ENCODE measurements around the gene PIP4K2B. TPM values are rescaled to one million over a fixed set of nuclear protein-coding genes. Genes with fewer than 3 reads are reported as not detected.

Gene PIP4K2B
- polyA plus RNA-seq, 3 donors, result 73.9 to 87.2 (median 80.9) TPM

DNA sequence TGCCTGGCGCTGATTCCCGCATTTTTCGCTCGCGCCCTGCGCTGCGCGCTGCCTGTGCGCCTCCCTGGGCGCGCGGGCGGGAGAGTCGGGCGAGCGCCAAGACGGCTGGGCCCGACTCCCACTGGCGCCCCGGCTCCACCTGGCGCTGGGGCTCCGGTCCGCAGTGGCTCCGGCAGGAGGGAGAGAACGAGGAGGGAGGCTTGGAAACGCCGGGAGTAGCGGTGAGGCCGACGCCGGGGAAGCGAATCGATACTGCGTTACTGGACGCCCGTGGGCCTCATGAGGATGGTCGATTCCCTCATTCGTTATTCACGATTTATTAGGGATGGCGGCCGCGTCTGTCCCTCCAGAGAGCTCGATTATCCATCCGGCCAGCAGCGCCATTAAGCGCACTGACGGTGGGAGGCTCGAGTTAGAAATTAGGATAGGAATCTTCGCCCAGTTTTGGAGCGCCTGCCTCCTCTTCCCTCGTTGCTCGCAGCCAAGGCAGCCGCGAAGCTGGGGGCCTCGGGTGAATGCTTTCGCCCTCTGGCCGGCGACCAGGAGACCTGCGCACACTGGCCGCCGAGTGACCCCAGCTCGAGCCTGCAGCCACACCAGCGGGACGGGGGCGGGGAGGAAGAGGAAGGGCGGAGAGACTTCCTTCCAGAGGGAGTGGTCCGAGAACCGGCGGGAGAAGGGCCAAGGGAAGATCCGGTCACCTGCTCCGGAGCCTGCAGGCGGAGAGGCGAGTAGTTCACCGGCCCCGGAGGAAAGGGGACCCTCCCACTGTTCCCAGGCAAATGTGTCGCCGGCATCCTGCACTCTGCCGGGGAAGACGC lies 49.9 kb downstream of the PIP4K2B start:
- peak in 4 of 11 donors; percentile 76 to 82 (median 78) for DNase-seq (ENCODE audit: extremely low read depth in 1 of 11, low read depth in 9 of 11, low spot score in 4 of 11)

- no peak for DNase-seq (ENCODE audit: extremely low read depth in 1 of 11, low read depth in 9 of 11, low spot score in 4 of 11)
These were observed 50.5 kb downstream of the PIP4K2B start for GRCh38 chr17:38748892-38749222.

- DNase-seq (ENCODE audit: extremely low read depth in 1 of 11, low read depth in 9 of 11, low spot score in 4 of 11), result peak in 10 of 11 donors; percentile 87 to 97 (median 94)
These were observed 51.0 kb downstream of the PIP4K2B start, which contains the start of gene PCGF2 for GRCh38 chr17:38748149-38748891. PCGF2 (minus strand) TSS chr17:38748336; CDS start chr17:38740402, 7,934 bp downstream.

DNA sequence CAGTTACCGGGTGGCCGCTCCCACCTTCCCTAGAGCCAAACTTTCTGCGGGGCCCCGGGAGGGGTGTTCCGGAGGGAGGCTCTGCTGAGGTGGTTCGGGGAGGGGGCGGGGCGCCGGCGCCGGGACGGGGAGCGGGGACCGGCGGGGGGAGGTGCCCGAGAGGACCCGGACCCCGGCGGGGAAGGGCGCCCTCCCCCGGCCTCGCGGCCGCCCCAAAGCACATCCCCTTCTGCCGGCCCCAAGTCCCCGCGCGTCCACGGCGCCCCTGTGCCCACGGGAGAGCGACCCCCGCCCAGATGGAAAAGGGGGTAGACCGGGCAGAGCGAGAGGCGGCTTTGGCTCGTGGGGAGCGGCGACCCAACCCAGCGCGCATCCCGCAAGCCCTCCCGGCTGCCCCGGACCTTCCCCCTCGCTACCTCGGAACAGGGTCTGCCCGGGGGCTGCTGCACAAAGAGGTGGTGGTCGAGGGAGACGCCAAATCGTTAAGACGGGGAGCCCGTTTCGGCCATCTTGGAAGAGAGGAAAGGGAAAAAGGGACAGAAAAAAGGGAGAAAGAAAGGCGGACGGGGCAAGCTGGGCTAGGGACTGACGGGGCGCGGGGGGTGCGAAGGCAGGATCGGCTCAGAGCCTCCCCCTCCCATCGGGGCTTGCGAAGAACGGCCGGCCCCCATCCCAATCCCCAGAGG lies 51.8 kb downstream of the PIP4K2B start:
- DNase-seq (ENCODE audit: extremely low read depth in 1 of 11, low read depth in 9 of 11, low spot score in 4 of 11), result peak in 1 of 11 donors; percentile 51

GRCh38 chr17:38746849-38747462 lies 52.4 kb downstream of the PIP4K2B start:
- DNase-seq (ENCODE audit: extremely low read depth in 1 of 11, low read depth in 9 of 11, low spot score in 4 of 11), result no peak

- DNase-seq (ENCODE audit: extremely low read depth in 1 of 11, low read depth in 9 of 11, low spot score in 4 of 11), result peak in 1 of 11 donors; percentile 53
These were observed 53.1 kb downstream of the PIP4K2B start for GRCh38 chr17:38746004-38746848.

- no peak for DNase-seq (ENCODE audit: extremely low read depth in 1 of 11, low read depth in 9 of 11, low spot score in 4 of 11)
These were observed 53.8 kb downstream of the PIP4K2B start for GRCh38 chr17:38745545-38745944.

DNA sequence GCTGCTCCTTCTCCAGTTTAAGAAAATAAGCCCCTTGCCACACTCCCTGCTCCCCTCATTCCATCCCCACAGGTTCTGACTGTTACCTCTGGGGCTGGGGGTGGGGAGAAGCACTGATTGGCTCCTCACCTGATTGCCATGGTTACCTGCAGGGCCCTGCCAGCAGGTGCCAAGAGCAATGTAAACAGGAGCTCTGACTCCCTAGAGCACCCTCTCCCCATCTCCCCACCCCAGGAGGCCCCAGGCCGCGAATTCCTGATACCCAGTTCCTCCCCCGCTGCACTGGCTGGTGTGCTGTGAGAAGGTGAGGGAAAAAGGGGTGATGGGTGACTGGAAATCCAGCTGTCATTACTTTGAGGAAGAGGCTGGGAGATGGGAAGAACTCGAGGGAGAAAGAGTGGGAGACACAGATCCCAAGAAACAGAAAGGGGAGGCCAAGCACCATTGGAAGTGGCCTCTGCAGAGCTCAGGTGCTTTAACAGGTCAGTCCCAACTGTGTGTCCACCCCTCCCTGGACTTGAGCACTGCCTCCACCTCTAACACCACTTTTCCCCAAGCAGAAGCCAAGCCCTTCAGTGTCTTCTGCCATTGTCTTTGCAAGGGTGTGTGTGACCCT lies 55.7 kb downstream of the PIP4K2B start:
- DNase-seq (ENCODE audit: extremely low read depth in 1 of 11, low read depth in 9 of 11, low spot score in 4 of 11), result no peak

GRCh38 chr17:38742411-38743308 lies 56.7 kb downstream of the PIP4K2B start:
- DNase-seq (ENCODE audit: extremely low read depth in 1 of 11, low read depth in 9 of 11, low spot score in 4 of 11), result peak in 2 of 11 donors; percentile 73 to 88

DNA sequence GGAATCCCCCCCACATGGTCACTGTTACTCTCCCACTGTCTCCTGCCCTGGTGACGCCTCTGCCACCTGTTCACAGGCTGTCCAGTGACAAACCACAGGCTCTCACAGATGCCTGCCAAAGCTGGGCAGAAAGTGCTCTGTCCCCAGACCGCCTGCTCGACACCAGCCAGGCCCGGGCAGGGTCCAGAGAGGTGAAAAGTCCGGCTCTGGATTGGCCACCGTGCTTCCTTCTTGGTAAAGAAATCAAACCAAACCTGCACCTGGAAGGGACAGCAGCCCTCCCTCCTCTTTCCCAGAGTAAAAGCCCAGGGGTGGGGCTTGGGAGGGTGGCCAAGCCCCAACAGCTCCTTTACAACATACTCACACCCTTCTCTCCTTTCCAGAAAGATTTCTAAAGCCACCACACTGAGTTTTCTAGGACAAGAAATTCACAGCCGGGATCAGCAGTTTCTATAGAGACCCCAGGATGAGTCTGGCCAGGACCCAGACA lies 57.4 kb downstream of the PIP4K2B start:
- DNase-seq (ENCODE audit: extremely low read depth in 1 of 11, low read depth in 9 of 11, low spot score in 4 of 11), result no peak

GRCh38 chr17:38741461-38741860 lies 57.9 kb downstream of the PIP4K2B start:
- DNase-seq (ENCODE audit: extremely low read depth in 1 of 11, low read depth in 9 of 11, low spot score in 4 of 11), result no peak

DNA sequence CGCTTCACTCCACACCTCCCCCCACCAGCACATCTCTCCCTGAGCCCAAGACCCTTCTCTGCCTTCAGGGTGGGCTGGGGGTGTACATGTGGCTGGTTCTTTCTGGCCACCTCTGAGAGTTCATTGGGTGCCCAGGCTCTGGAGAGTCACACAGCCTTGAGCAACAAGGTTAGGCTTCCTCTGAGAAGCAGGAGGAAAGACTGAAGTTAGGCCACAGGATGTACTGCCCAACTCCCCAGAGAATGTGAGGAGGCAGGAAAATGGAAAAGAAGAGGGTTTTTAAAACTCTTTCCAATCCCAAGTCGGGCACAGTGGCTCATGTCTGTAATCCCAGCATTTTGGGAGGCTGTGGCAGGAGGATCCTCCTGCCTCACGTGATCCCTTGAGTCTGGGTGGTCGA lies 58.5 kb downstream of the PIP4K2B start:
- no peak for DNase-seq (ENCODE audit: extremely low read depth in 1 of 11, low read depth in 9 of 11, low spot score in 4 of 11)

GRCh38 chr17:38740044-38740443 lies 59.3 kb downstream of the PIP4K2B start:
- no peak for DNase-seq (ENCODE audit: extremely low read depth in 1 of 11, low read depth in 9 of 11, low spot score in 4 of 11)

GRCh38 chr17:38739305-38739704 lies 60.1 kb downstream of the PIP4K2B start:
- no peak for DNase-seq (ENCODE audit: extremely low read depth in 1 of 11, low read depth in 9 of 11, low spot score in 4 of 11)

- DNase-seq (ENCODE audit: extremely low read depth in 1 of 11, low read depth in 9 of 11, low spot score in 4 of 11), result no peak
These were observed 60.7 kb downstream of the PIP4K2B start for GRCh38 chr17:38738686-38739085.

GRCh38 chr17:38738007-38738662 lies 61.2 kb downstream of the PIP4K2B start:
- no peak for DNase-seq (ENCODE audit: extremely low read depth in 1 of 11, low read depth in 9 of 11, low spot score in 4 of 11)

All from renal cortex interstitium (tissue), 11 donors.